Vagina (tissue), 2 donors: ENCODE data around the gene TMIE.

Experiments used
- CTCF ChIP-seq, 3 experiments: fragments of 450-650 bp in 2 of 3; fragments of 200-600 bp in 1 of 3; sonication (generic) in 1 of 3; IDR thresholded peaks; one replicate each; pipeline ENCODE4 v1.5.1; 2017 to 2019; ENCODE audit warnings: antibody characterized with exemption in 3 of 3, mild to moderate bottlenecking in 2 of 3, moderate library complexity in 2 of 3
- POLR2A ChIP-seq, 2 donors: fragments of 450-650 bp; IDR thresholded peaks; one replicate each; pipeline ENCODE4 v1.6.1; 2017; ENCODE audit warnings: antibody characterized with exemption in 2 of 2, mild to moderate bottlenecking in 2 of 2, moderate library complexity in 2 of 2
- POLR2AphosphoS5 ChIP-seq, 2 donors: sonication (generic); formaldehyde crosslinking; IDR thresholded peaks; one replicate each; pipeline ENCODE4 v1.9.0; 2017; ENCODE audit warnings: antibody characterized with exemption in 2 of 2, mild to moderate bottlenecking in 2 of 2, low read depth in 1 of 2; ENCODE audit not compliant: insufficient read depth in 1 of 2

- TF ChIP-seq CTCF (IDR thresholded peaks at IDR 0.05) (no peak), POLR2AphosphoS5 (IDR thresholded peaks at IDR 0.05; ENCODE audit: insufficient read depth in 1 of 2, low read depth in 1 of 2) (no peak), POLR2A (IDR thresholded peaks at IDR 0.05) (no peak)
These were observed 41.2 kb upstream of the TMIE start for GRCh38 chr3:46660003-46660402.
